ENCODE measurements around the gene SHISAL1.

Gene SHISAL1

GRCh38 chr22:44342347-44342956 lies 29.7 kb upstream of the SHISAL1 start:
- DNase-seq: no peak

DNA sequence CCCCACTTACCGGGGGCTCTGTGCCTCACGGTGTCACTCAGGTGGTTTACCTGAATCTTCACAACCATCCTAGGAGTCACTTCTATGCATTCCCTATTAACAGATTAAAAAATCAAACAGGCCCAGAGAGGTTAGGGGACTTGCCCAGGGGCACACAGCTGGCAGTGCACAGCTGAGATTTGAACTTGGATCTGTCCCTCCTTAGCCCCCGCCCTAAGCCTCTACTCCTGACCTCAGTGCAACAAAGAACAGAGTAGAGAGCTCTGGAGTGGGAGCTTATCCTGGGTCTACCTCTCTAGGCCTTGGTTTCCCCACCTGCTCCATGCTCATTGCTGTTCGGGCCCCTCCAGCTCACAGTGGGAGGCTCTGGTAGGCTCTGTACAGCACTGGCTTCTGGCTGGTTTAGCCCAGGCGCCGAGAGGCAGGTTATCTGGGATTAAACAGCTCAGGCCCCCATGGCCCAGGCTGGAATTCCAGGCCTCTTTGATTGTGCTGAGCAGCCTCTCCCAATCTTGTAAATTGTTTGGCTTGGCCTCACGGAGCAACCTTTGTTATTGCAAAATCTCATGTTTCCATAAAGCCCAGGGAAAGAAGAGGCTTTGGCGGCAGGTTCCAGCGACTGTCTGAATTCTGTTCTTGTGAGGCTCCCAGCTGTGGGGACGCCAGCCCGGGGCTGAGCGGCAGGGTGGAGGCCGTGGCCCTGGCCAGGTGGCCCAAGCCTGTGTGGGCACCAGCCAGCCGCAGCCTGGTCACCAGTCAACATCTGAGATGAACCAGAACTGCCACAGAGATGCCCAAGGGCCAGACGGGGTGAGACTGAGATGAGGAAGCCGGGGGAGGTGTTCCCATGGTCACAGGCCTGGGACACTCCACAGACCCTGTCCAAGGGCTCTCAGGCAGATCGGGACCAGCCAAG lies 28.9 kb upstream of the SHISAL1 start:
- DNase-seq: no peak

DNA sequence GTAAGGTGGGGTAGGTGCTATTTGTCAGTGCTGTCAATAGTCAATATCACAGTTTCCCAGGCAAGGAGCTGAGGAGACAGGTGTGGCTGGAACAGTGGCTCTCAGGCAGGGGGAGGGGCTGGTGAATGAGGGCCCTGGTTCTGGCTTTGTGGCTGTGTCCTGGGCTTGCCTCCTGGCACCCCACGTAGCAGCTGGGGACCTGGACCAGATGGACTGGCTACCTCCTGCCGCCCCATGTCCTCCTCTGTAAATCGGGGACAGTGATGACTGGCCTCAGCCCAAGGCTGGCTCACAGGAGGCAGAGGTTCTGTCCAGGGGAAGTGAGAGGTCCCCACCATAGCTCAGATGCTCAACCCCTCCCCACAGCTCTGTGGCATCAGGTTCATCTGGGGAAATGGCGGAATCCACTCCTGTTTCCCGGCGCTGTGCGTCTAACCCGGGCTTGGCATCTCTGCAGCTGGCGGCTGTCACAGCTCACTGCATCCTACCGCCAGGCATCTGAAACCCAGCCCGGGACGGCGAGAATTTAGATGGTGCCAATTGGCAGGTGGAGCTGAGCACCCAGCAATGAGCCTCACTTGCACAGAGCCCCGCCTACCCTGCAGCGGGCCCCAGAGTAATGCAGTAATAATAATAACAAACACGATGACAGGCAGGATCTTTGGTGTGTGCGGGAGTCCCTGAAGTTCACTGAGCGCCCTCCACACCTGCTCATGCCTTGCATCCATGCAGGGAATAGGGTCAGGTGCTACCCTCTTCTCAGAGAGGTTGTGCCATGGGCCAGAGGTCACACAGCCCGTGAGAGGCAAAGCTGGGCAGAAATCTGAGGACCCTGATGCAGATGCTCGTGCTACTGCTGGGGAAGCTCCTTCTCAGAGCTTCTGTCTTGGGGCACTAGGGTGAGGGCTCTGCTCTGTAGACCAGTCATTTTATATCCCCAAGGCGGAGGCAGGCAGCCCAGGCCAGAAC lies 27.8 kb upstream of the SHISAL1 start:
- DNase-seq: peak in 22 of 58 donors; percentile 8 to 53 (median 20)

DNA sequence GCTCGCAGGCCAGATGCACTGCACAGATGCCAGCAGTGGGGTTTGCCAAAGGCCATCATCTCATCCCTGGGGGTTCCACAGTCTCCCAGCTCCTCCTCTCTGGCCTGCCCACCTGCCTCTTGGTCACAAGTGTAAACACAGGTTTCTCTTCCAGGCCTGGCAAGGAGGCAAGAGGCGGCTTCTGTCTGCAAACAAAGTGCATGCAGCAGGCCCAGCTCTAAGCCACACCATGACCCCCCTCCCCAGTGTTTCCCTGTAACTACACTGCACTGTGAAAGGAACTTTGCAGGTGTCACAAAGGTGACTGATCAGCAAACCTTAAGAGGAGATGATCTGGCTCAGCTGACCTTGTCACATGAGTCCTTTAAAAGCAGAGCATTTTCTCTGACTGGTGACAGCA lies 26.2 kb upstream of the SHISAL1 start:
- no peak for DNase-seq

- no peak for DNase-seq
Measured at GRCh38 chr22:44338177-44338810, 25.5 kb upstream of the SHISAL1 start.

DNA sequence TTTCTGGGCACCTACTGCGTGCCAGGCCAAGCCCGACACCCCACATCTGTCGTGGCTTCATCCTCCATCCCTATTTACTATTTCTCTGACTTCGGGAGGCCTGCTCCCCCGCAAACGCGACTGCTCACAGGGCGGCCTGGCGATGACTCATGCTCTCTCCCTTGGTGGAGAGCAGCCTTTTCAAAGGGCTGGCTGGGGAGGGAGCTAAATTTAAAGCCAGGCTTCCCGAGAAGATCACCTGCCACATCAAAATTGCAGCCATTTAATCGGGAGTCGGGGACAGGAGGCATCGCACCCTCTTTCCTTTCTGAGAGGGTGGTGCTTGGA lies 24.9 kb upstream of the SHISAL1 start:
- peak in 39 of 58 donors; percentile 4 to 77 (median 39) for DNase-seq

DNA sequence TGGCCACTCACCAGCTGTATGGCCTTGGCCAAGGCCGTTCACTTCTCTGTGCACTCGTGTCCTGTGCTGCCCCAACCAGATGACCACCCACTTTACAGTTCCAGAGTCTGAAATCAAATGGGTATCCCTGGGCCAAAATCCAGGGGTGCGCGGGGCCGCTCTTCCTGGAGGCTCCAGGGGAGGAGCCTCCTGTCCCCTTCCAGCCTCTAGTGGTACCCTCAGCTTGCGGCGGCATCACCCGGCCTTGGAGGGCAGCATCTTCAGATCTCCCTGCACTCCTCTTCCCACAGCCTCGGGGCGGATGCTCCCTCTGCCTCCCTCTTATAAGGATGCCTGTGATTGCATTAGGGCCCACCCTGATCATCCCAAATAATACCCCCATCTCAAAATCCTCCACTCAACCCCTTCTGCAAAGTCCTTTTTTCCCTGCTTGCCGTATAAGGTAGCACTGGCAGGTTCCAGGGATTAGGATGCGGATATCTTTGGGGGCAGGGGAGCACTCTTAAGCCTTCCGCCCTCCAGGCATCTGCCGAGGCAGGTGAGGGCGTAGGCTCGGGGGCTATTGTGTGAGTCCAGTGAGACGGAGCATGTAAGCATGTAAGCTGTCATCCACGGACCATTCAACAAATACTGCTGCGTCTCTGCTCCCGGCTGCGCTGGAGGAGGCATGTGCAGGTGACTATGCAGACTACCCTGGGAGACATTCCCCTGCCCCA lies 24.4 kb upstream of the SHISAL1 start:
- DNase-seq: peak in 1 of 58 donors; percentile 43

GRCh38 chr22:44335903-44336803 lies 23.4 kb upstream of the SHISAL1 start:
- DNase-seq: no peak

DNA sequence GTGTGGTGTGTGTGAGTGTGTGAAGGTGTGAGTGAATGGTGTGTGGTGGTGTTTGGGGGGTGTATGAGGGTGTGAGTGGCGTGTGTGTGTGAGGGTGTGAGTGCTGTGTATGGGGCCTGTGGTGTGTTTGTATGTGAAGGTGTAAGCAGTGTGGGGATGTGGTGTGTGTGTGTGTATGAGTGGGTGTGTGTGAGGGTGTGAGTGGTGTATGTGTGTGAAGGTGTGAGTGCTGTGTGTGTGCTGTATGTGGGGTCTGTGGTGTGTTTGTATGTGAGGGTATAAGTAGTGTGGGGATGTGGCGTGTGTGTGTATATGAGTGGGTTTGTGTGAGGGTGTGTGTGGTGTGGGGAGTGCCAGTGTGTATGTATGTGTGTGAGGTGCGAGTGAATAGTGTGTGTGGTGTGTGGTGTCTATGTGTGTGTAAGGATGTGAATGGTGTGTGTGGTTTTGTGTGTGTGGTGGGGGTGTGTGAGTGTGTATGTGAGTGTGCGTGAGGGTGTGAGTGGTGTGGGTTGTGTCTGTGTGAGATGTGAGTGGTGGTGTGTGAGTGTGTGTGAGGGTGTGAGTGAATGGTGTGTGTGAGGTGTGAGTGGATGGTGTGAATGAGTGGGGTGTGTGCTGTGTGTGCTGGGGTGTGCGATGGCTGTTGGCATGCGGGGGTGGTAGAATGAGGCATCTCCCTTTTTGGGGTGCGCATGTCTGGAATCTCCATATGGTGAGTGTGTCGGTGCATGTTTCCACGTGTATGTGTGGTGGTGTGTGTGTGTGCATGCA lies 22.5 kb upstream of the SHISAL1 start:
- DNase-seq: no peak

DNA sequence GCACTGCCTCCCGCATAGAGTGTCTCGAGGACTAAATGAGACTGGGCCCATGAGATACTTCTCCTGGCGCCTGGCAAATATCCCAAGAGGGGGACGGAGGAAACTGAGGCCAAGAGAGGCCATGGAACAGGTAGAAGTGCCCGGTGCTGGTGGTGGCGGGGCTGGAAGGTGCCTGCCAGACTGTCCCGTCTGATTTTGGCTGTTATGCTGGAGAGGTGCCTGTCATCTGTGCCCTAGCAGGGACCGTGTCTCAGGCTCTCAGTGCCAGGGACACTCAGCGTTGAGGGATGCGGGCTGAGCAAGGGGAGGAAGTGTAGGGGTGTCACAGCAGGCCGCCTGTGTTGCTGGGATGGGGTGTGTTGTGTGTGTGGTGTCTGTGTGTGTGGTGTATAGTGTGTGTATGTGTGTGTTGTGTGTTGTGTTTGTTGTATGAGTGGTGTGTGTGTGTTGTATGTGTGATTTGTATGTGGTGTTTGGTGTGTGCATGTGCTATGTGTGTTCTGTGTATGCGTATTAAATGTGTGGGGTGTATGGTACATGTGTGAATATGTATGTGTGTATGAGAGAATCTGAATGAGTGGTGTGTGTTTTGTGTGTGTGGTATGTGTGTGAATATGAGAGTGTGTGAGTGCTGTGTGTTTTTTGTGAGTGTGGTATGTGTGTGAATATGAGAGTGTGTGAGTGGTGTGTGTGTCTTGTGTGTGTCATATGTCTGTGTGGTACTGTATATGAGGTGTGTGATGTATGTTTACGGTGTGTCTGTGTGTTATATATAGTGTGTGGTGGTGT lies 21.3 kb upstream of the SHISAL1 start:
- no peak for DNase-seq

- DNase-seq: no peak
Measured at GRCh38 chr22:44332946-44333345, 20.2 kb upstream of the SHISAL1 start.

DNA sequence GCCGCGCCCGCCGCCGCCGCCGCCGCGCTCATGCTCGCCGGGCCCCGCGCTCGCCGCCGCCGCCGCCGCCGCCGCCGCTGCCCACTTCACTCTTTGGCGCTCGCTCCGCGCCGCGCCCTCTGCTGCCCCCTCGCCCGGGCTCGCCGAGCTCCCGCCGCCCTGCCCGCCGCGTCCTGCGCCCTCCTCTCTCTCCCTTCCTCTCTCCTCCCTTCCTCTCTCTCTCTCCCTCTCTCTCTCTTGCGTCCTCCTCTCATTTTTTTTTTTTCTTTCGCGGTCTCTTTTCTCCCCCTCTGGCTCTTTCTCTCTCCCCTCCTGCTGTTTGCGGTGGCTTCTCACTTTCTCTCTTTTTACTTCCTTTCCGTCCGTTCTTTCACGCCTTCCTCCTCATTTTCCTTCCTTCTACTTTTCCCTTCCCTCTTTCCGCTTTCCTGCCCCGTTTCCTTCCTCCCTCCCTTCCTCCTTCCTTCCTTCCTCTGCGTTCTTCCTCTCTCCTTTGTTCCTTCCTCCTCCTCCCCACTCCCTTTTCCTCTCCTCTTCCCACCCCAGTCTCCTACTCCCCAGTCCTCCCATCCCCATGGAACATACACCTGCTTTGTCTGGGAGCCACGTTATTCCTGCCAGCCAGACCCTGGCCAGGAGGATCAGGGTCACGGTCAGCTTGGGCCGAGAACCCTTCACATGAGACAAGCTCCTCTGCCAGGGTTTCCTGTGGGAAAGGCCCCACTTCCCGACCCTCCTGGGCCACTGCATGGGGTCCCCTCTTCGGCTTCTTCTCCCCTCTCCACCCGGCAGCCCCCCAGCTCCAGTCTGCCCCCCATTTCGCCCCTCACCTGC lies 19.3 kb upstream of the SHISAL1 start:
- peak in 1 of 58 donors; percentile 22 for DNase-seq

- no peak for DNase-seq
Measured at GRCh38 chr22:44330744-44331660, 18.3 kb upstream of the SHISAL1 start.

- no peak for DNase-seq
Measured at GRCh38 chr22:44330188-44330743, 17.5 kb upstream of the SHISAL1 start.

- DNase-seq: no peak
Measured at GRCh38 chr22:44329179-44329796, 16.5 kb upstream of the SHISAL1 start.

Data from anterior cingulate cortex (tissue), 58 donors.